ENCODE results near the gene ST6GALNAC6. TPM values are rescaled to one million over a fixed set of nuclear protein-coding genes. Genes with fewer than 3 reads are reported as not detected.

The ST6GALNAC6 gene
- total and polyA plus RNA-seq, 2 of the 8 experiments (the other 6 are each of a cell fraction or from before 2014, with no cell fraction given) = 43.7 to 64.4 TPM

DNA sequence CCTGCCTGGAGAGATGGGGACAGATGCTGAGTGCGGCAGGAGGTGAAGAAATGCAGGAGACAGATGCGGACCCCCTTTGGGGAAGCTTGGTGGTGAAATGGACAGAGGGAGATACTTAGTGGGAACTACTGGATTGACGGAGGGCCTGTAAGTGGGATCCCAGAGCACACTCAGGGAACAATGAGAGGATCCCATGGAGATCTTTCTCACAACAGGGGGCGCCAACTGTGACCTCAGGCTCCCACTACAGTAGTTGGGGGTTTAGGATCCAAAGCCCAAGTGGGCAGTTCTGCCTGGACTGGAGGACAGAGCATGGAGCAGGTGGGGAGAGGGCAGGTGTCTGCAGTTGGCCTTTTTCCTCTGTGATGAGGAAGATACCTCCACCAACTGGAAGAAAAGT lies 34.8 kb upstream of the ST6GALNAC6 start:
- peaks cover 0 to 7% (median 3%) of the 10 kb centered on the region in 4 experiments; a peak in 4 of 7 replicates for H3K27me3 ChIP-seq (replicated peaks in 1 of 4; ENCODE audit: control insufficient read depth in 3 of 4, extremely low read depth in 1 of 4, insufficient read depth in 3 of 4, low read length in 3 of 4)
- no peak overlapping the region for H3K9ac ChIP-seq (replicated peaks in 1 of 4; ENCODE audit: extremely low read depth in 1 of 4, low read depth in 3 of 4, low read length in 3 of 4)
- peaks cover 20% of the 10 kb centered on the region; the same call in 1 of the 2 replicates for H3K23me2 ChIP-seq (ENCODE audit: low read depth, low read length)
- H3K27ac ChIP-seq (ENCODE audit: low read depth, low read length) = no peak overlapping the region
- ChIA-PET CTCF (ENCODE audit: partially characterized antibody) (interaction anchor here (1.0 to 35.5 kb wide), 5 partner anchors 8 to 325 kb away, joined by 3 to 825 read pairs (median 5); no protein-coding TSS in a partner anchor), POLR2A (ENCODE audit: partially characterized antibody) (interaction anchor here (1.7 kb wide), 1 partner anchor 8 kb away, joined by 4 read pairs; no protein-coding TSS in a partner anchor)
- peaks cover 13 to 23% (median 18%) of the 10 kb centered on the region in 4 experiments for H3K4me1 ChIP-seq (replicated peaks in 1 of 4; ENCODE audit: control insufficient read depth in 3 of 4, insufficient read depth in 4 of 4, low read length in 3 of 4)
- peaks cover 0 to 15% of the 10 kb centered on the region in 2 experiments; a peak in 1 of 4 replicates for H3K79me2 ChIP-seq (ENCODE audit: control insufficient read depth in 1 of 2, insufficient read depth in 2 of 2, low read length in 2 of 2)
- no peak overlapping the region for H3K4me2 ChIP-seq (ENCODE audit: insufficient read depth in 1 of 2, low read depth in 2 of 2, low read length in 2 of 2)
- peaks cover 10% of the 10 kb centered on the region for H3K79me1 ChIP-seq (ENCODE audit: low read depth, low read length)
- H2AFZ ChIP-seq (ENCODE audit: low read length) = no peak overlapping the region
- H2BK120ac ChIP-seq (replicated peaks; ENCODE audit: low read depth, low read length) = no peak overlapping the region
- no peak overlapping the region for H3K14ac ChIP-seq (ENCODE audit: insufficient read length)
- H4K20me1 ChIP-seq (replicated peaks in 1 of 2; ENCODE audit: control insufficient read depth in 1 of 2, insufficient read depth in 2 of 2, low read length in 2 of 2) = peaks cover 1 to 22% of the 10 kb centered on the region in 2 experiments
- H3K4me3 ChIP-seq (ENCODE audit: extremely low read depth in 1 of 4, insufficient read depth in 2 of 4, low read depth in 3 of 4, low read length in 4 of 4) = no peak overlapping the region
- H2BK12ac ChIP-seq (ENCODE audit: low read depth, low read length) = no peak overlapping the region
- no peak overlapping the region for H3K23ac ChIP-seq (ENCODE audit: insufficient read length)
- H2BK20ac ChIP-seq (ENCODE audit: low read length) = no peak overlapping the region
- no peak overlapping the region for H2BK15ac ChIP-seq (ENCODE audit: low read length)
- TF ChIP-seq TBP (IDR thresholded peaks at IDR 0.05; ENCODE audit: low read depth, low read length) = no peak
- TF ChIP-seq YY1 (IDR thresholded peaks at IDR 0.05; ENCODE audit: low read depth, low read length) = no peak
- no peak for TF ChIP-seq SP1 (IDR thresholded peaks at IDR 0.05; ENCODE audit: low read depth, low read length)
- TF ChIP-seq RNF2 (IDR thresholded peaks at IDR 0.05; ENCODE audit: borderline replicate concordance, low read depth, low read length, missing control alignments, poor library complexity, severe bottlenecking) = no peak
- H4K5ac ChIP-seq (ENCODE audit: insufficient read length, low read depth, low read length) = no peak overlapping the region
- no peak overlapping the region; the same call in 1 of the 2 replicates for H3K18ac ChIP-seq (ENCODE audit: extremely low read depth, low read length)
- no peak overlapping the region for H3K56ac ChIP-seq (replicated peaks; ENCODE audit: insufficient read length, low read depth, low read length)
- 80% methylated on average over 4 of the region's 4 CpGs; no CpG with 5 or more reads in 1 of the 2 experiments for WGBS, 2 experiments (ENCODE audit: extremely low coverage in 1 of 2, insufficient coverage in 1 of 2, insufficient read length in 1 of 2, insufficient replicate concordance in 2 of 2, low coverage in 1 of 2, low lambda C conversion rate in 2 of 2, missing lambda C conversion rate in 1 of 2)
- H4K8ac ChIP-seq (ENCODE audit: extremely low read depth, insufficient read depth, low read length) = no peak overlapping the region; the same call in 1 of the 2 replicates
- no peak for FAIRE-seq
- H4K91ac ChIP-seq (replicated peaks; ENCODE audit: insufficient read length, low read length) = no peak overlapping the region
- no peak overlapping the region for H2BK5ac ChIP-seq (ENCODE audit: low read depth, low read length)
- H3K9me3 ChIP-seq (ENCODE audit: insufficient read depth in 2 of 2, low read depth in 1 of 2, low read length in 1 of 2) = no peaks in the 10 kb centered on the region
- DNase-seq (ENCODE audit: low read depth in 1 of 2, low spot score in 2 of 2) = no peak
- no peak overlapping the region for H3K4ac ChIP-seq (replicated peaks; ENCODE audit: insufficient read length, low read depth, low read length)
- peaks cover 0 to 3% (median 0%) of the 10 kb centered on the region in 4 experiments; a peak in 2 of 8 replicates for H3K36me3 ChIP-seq (ENCODE audit: control insufficient read depth in 2 of 4, insufficient read depth in 4 of 4, low read length in 3 of 4)
- no peak overlapping the region for H2AK5ac ChIP-seq (ENCODE audit: low read depth, low read length)
